ENCODE results near the gene UBXN10.

The UBXN10 gene

GRCh38 chr1:20209471-20209870 lies 23.6 kb downstream of the UBXN10 start:
- no peak for TF ChIP-seq CTCF (IDR thresholded peaks at IDR 0.05; ENCODE audit: borderline replicate concordance, control extremely low read depth, extremely low read depth, insufficient read depth, missing control alignments)
- DNase-seq (ENCODE audit: low spot score), result no peak
- in situ Hi-C loops (cut with MboI; ENCODE audit: low sequenced_read_pairs, unreplicated experiment), result no loop called here

GRCh38 chr1:20210736-20211460 lies 25.0 kb downstream of the UBXN10 start:
- DNase-seq (ENCODE audit: low spot score), result no peak
- no peak for TF ChIP-seq CTCF (IDR thresholded peaks at IDR 0.05; ENCODE audit: borderline replicate concordance, control extremely low read depth, extremely low read depth, insufficient read depth, missing control alignments)
- in situ Hi-C loops (cut with MboI; ENCODE audit: low sequenced_read_pairs, unreplicated experiment), result loop anchor here (10.0 kb wide), 1 partner anchor 284 kb away; no protein-coding TSS in a partner anchor

- DNase-seq (ENCODE audit: low spot score), result no peak
- in situ Hi-C loops (cut with MboI; ENCODE audit: low sequenced_read_pairs, unreplicated experiment), result loop anchor here (10.0 kb wide), 1 partner anchor 283 kb away; no protein-coding TSS in a partner anchor
- TF ChIP-seq CTCF (IDR thresholded peaks at IDR 0.05; ENCODE audit: borderline replicate concordance, control extremely low read depth, extremely low read depth, insufficient read depth, missing control alignments), result no peak
Measured at GRCh38 chr1:20211511-20211931, 25.6 kb downstream of the UBXN10 start.

GRCh38 chr1:20212085-20212684 lies 26.3 kb downstream of the UBXN10 start:
- DNase-seq (ENCODE audit: low spot score), result no peak
- in situ Hi-C loops (cut with MboI; ENCODE audit: low sequenced_read_pairs, unreplicated experiment), result loop anchor here (10.0 kb wide), 1 partner anchor 283 kb away; no protein-coding TSS in a partner anchor
- no peak for TF ChIP-seq CTCF (IDR thresholded peaks at IDR 0.05; ENCODE audit: borderline replicate concordance, control extremely low read depth, extremely low read depth, insufficient read depth, missing control alignments)

- in situ Hi-C loops (cut with MboI; ENCODE audit: low sequenced_read_pairs, unreplicated experiment), result loop anchor here (10.0 kb wide), 1 partner anchor 282 kb away; no protein-coding TSS in a partner anchor
- peak; percentile 81 for DNase-seq (ENCODE audit: low spot score)
- peak; percentile 30 for TF ChIP-seq CTCF (IDR thresholded peaks at IDR 0.05; ENCODE audit: borderline replicate concordance, control extremely low read depth, extremely low read depth, insufficient read depth, missing control alignments)
Measured at GRCh38 chr1:20212685-20213331, 26.9 kb downstream of the UBXN10 start.

- DNase-seq (ENCODE audit: low spot score), result no peak
- in situ Hi-C loops (cut with MboI; ENCODE audit: low sequenced_read_pairs, unreplicated experiment), result loop anchor here (10.0 kb wide), 1 partner anchor 279 kb away; no protein-coding TSS in a partner anchor
Measured at GRCh38 chr1:20215716-20216115, 29.8 kb downstream of the UBXN10 start.

More at GRCh38 chr1:20215716-20216115, 29.8 kb downstream of the UBXN10 start:
- TF ChIP-seq CTCF (IDR thresholded peaks at IDR 0.05; ENCODE audit: borderline replicate concordance, control extremely low read depth, extremely low read depth, insufficient read depth, missing control alignments), result no peak

All from GM13976 (cell line).